Muscle layer of colon (tissue), 2 donors: ENCODE results near the gene NKAIN2.
"Not testable (repeated sequence)": the region's sequence is repeated elsewhere in the genome, so short reads cannot be mapped to it uniquely, and the experiment has no call there.

Experiments used
- H3K27ac ChIP-seq: one replicate; pipeline ENCODE4 v1.7.0; 2013; ENCODE audit warnings: low read depth, mild to moderate bottlenecking, low read length, moderate library complexity
- H3K27me3 ChIP-seq, 2 donors: one replicate each; pipeline ENCODE4 v1.7.0; 2013; ENCODE audit warnings: low read length in 2 of 2, mild to moderate bottlenecking in 2 of 2; ENCODE audit not compliant: insufficient read depth in 2 of 2, control insufficient read depth in 1 of 2
- H3K36me3 ChIP-seq: one replicate; pipeline ENCODE4 v1.7.0; 2013; ENCODE audit warnings: mild to moderate bottlenecking, low read length; ENCODE audit not compliant: insufficient read depth
- H3K4me1 ChIP-seq: one replicate; pipeline ENCODE4 v1.7.0; 2013; ENCODE audit warnings: mild to moderate bottlenecking, low read length; ENCODE audit not compliant: insufficient read depth
- H3K4me3 ChIP-seq, 2 donors: one replicate each; pipeline ENCODE4 v1.7.0; 2013; ENCODE audit warnings: low read length in 2 of 2, low read depth in 1 of 2, mild to moderate bottlenecking in 1 of 2, moderate library complexity in 1 of 2
- H3K9ac ChIP-seq: one replicate; pipeline ENCODE4 v1.7.0; 2013; ENCODE audit warnings: low read length
- H3K9me3 ChIP-seq: one replicate; pipeline ENCODE4 v1.7.0; 2013; ENCODE audit warnings: mild to moderate bottlenecking, low read length
- donor health status: abdominal sarcoma.
- donor health status: Adenocarcinoma of cecum.

The NKAIN2 gene

GRCh38 chr6:123896869-123897268 is 93.2 kb downstream of the NKAIN2 start:
- H3K27me3 ChIP-seq: no peaks in the 10 kb centered on the region
- H3K36me3 ChIP-seq: no peaks in the 10 kb centered on the region
- H3K9me3 ChIP-seq: no peaks in the 10 kb centered on the region
- H3K4me1 ChIP-seq: no peaks in the 10 kb centered on the region
- H3K9ac ChIP-seq: no peak overlapping the region
- no peak overlapping the region for H3K4me3 ChIP-seq
- H3K27ac ChIP-seq: no peak overlapping the region

DNA sequence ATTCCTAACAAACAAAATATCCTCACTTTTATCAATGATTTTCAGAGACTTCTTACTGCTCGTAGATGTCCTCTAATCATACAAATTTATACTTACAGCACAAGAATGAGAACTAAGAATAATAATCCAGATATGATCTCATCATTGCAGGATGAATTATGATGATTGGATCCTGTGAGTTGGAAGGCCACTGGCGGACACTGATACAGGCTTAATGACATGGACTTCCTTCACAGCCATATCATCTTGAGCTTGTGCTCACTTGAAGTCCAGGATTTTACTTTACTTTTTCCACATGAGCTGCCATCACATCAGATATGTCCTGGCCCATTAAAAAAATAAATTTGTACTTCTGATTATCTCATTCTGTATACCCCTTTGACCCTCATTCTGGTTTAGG is 94.3 kb downstream of the NKAIN2 start:
- H3K4me1 ChIP-seq: no peaks in the 10 kb centered on the region
- no peaks in the 10 kb centered on the region for H3K36me3 ChIP-seq
- no peak overlapping the region for H3K4me3 ChIP-seq
- no peak overlapping the region for H3K9ac ChIP-seq
- no peaks in the 10 kb centered on the region for H3K27me3 ChIP-seq
- no peaks in the 10 kb centered on the region for H3K9me3 ChIP-seq
- no peak overlapping the region for H3K27ac ChIP-seq

DNA sequence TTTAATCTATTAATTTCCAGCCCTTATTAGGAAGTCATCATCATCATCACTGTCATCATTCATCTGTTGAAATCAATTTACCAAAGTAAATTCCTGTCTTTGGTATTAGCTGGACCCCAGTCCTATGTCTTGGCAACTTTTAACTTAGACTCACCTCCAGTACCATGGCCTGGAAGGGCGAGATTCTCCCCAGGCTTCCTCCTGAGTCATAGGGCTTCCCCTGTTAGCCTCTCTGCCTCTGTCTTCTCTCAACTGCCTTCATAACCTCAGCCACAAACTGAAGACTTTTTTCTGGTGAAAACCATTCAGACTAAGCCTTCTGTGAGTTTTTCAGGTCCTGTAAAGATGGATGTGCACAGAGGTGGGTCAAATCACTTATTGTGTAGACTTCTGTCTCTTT is 95.0 kb downstream of the NKAIN2 start:
- Histone ChIP-seq H3K36me3 (no peaks in the 10 kb centered on the region), H3K4me1 (no peaks in the 10 kb centered on the region), H3K9me3 (no peaks in the 10 kb centered on the region), H3K9ac (no peak overlapping the region), H3K4me3 (no peak overlapping the region), H3K27ac (no peak overlapping the region), H3K27me3 (no peaks in the 10 kb centered on the region)

DNA sequence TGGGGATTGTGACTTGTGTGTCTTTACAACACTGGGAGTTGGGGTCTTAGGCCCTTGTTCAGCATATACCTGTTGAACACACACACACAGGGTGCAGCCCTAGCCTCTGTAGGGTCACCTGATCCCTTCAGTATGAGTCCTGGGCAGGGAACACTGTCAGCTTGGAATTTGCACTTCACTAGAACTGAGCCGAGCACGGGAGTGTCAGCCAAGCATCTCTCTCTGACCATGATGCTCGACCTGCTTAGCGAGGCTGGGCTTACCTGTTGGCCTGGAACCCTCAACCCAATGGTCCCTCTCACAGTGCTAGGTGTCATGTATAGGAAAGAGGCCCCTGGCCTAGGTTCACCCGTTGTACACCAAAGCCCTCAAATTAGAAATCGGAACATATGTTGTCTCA is 96.1 kb downstream of the NKAIN2 start:
- Histone ChIP-seq H3K4me3 (no peak overlapping the region), H3K4me1 (no peaks in the 10 kb centered on the region), H3K9me3 (no peaks in the 10 kb centered on the region), H3K9ac (no peak overlapping the region), H3K27me3 (no peaks in the 10 kb centered on the region), H3K36me3 (no peaks in the 10 kb centered on the region), H3K27ac (no peak overlapping the region)

- Histone ChIP-seq H3K27ac (no peak overlapping the region), H3K9me3 (no peaks in the 10 kb centered on the region), H3K36me3 (no peaks in the 10 kb centered on the region), H3K4me3 (no peak overlapping the region), H3K27me3 (no peaks in the 10 kb centered on the region), H3K9ac (no peak overlapping the region), H3K4me1 (no peaks in the 10 kb centered on the region)
Observed at GRCh38 chr6:123901436-123901835, 97.8 kb downstream of the NKAIN2 start.

GRCh38 chr6:123902738-123903313 is 99.2 kb downstream of the NKAIN2 start:
- Histone ChIP-seq H3K4me1 (no peaks in the 10 kb centered on the region), H3K36me3 (no peaks in the 10 kb centered on the region), H3K4me3 (no peak overlapping the region), H3K9ac (no peak overlapping the region), H3K27ac (no peak overlapping the region), H3K27me3 (no peaks in the 10 kb centered on the region), H3K9me3 (no peaks in the 10 kb centered on the region)

DNA sequence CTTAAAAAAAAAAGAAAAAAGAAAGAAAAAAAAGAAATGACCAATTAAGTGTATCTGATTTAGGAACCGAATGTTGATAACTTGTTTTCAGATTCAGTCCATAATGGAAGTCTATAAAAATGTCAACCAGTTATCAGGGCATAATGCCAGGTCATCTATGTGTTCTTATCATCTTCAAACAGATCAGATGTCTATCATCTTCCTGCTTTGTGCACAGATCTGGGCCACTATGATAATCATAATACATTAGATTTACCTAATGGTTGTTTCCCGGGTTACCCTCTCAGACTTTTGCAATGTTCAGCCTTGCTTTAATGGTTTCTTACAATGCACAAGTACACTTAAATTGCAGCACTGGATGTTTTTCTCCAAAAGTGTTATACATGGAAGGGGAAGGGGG is 100.6 kb downstream of the NKAIN2 start:
- Histone ChIP-seq H3K4me1 (no peaks in the 10 kb centered on the region), H3K4me3 (no peak overlapping the region), H3K27ac (no peak overlapping the region), H3K9ac (no peak overlapping the region), H3K36me3 (no peaks in the 10 kb centered on the region), H3K9me3 (no peaks in the 10 kb centered on the region), H3K27me3 (no peaks in the 10 kb centered on the region)

DNA sequence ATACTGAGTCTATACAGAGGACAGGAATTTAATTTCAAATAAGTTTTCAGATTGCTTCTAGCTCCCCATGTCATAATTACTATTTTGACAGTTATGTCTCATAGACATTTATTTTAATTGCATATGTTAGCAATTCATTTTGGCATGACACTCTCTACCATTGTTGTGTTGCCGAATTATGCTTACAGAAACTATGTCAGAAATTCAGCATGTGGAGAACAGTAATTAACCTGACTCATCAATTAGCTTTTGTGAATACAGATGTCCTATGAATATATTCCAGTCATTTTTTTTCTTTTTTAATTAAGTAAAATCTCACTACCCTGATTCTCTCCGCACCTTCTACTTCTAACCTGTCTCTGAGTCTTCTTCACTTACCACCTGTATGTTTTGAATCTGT is 105.1 kb downstream of the NKAIN2 start:
- Histone ChIP-seq H3K27me3 (no peaks in the 10 kb centered on the region), H3K27ac (no peak overlapping the region), H3K9ac (no peak overlapping the region)

DNA sequence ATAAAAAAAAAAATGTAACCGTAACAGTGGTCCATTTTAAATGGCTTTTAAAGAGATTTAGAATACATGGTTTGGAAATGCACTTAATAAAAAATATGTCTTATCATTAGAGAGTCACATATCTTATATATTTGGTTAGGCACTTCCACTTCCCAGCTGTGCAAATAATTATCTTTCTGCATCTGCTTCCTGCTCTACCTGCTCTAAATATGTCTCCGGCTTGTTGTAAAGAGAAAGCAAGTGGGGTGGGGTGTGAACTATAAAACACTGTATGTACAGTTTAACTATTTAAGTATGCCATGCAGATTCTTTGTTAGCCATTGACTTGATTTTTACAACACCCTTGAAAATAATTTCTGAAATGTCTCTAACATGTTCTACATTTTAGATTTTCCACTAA is 106.3 kb downstream of the NKAIN2 start:
- Histone ChIP-seq H3K27ac (no peak overlapping the region), H3K9ac (no peak overlapping the region), H3K27me3 (no peaks in the 10 kb centered on the region), H3K9me3 (no peaks in the 10 kb centered on the region), H3K36me3 (no peaks in the 10 kb centered on the region), H3K4me1 (no peaks in the 10 kb centered on the region), H3K4me3 (no peak overlapping the region)

More for the DNA sequence above, 105.1 kb downstream of the NKAIN2 start:
- Histone ChIP-seq H3K36me3 (no peaks in the 10 kb centered on the region), H3K4me3 (no peak overlapping the region), H3K9me3 (no peaks in the 10 kb centered on the region), H3K4me1 (no peaks in the 10 kb centered on the region)

DNA sequence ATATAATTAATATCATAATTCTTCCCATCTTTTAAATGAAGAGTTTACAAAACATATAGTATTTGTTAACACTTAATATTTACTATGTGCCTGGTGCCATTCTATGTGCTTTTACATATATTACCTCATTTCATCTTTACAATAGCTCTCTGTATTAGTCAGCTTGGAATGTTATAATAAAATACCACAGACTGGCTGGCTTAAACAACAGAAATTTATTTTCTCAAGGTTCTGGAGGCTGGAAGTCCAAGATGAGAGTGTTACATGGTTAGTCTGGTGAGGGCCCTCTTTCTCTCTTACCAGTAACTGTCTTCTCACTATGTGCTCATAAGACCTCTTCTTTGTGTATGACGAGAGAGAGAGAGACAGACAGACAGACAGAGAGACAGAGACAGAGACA is 110.2 kb downstream of the NKAIN2 start:
- Histone ChIP-seq H3K9me3 (no peaks in the 10 kb centered on the region), H3K27ac (no peak overlapping the region), H3K27me3 (no peaks in the 10 kb centered on the region), H3K36me3 (no peaks in the 10 kb centered on the region), H3K4me1 (no peaks in the 10 kb centered on the region), H3K4me3 (no peak overlapping the region), H3K9ac (no peak overlapping the region)

- H3K9ac ChIP-seq, H3K4me3 ChIP-seq, H3K27me3 ChIP-seq, H3K27ac ChIP-seq, H3K9me3 ChIP-seq, H3K36me3 ChIP-seq, H3K4me1 ChIP-seq: not testable (repeated sequence)
Observed at GRCh38 chr6:123923379-123923778, 119.7 kb downstream of the NKAIN2 start.

DNA sequence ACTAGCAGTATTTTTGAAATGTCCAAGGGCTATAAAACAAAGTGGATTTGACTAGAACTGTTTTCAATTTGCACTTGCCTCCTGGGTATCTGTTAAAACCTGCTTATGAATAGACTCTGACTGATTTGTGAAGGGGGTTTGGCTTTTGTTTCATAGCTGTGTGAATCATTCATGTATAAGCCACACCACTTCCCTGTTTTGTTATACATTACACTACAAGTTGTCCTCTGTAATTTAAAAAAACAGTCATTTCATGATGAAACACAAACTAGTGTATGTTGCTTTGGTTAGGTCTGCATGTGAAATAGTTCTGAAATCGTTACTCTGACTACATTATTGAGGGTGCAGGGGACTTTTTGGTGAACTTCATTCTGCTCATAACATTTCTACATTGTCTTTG is 121.7 kb downstream of the NKAIN2 start:
- no peaks in the 10 kb centered on the region for H3K4me1 ChIP-seq
- H3K36me3 ChIP-seq: no peaks in the 10 kb centered on the region
- no peak overlapping the region for H3K27ac ChIP-seq
- H3K27me3 ChIP-seq: no peaks in the 10 kb centered on the region
- no peak overlapping the region for H3K9ac ChIP-seq
- H3K9me3 ChIP-seq: no peaks in the 10 kb centered on the region
- no peak overlapping the region for H3K4me3 ChIP-seq
